ENCODE results near the gene ABHD16B.

Gene ABHD16B

GRCh38 chr20:63829603-63829944, 31.7 kb upstream of the ABHD16B start:
- H3K4me1 ChIP-seq (ENCODE audit: insufficient read depth, low read length, poor library complexity, severe bottlenecking) = peaks cover 24% of the 10 kb centered on the region
- no peaks in the 10 kb centered on the region for H3F3A ChIP-seq (ENCODE audit: low read depth)
- TF ChIP-seq EZH2phosphoT487 (IDR thresholded peaks at IDR 0.05; ENCODE audit: borderline replicate concordance) = no peak
- TF ChIP-seq, protein P1, sequence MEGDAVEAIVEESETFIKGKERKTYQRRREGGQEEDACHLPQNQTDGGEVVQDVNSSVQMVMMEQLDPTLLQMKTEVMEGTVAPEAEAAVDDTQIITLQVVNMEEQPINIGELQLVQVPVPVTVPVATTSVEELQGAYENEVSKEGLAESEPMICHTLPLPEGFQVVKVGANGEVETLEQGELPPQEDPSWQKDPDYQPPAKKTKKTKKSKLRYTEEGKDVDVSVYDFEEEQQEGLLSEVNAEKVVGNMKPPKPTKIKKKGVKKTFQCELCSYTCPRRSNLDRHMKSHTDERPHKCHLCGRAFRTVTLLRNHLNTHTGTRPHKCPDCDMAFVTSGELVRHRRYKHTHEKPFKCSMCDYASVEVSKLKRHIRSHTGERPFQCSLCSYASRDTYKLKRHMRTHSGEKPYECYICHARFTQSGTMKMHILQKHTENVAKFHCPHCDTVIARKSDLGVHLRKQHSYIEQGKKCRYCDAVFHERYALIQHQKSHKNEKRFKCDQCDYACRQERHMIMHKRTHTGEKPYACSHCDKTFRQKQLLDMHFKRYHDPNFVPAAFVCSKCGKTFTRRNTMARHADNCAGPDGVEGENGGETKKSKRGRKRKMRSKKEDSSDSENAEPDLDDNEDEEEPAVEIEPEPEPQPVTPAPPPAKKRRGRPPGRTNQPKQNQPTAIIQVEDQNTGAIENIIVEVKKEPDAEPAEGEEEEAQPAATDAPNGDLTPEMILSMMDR (conservative IDR thresholded peaks at IDR 0.05; ENCODE audit: low read length) = 0 out of 2 replicates have a peak, but pooled peaks have one; percentile 25
- H3K36me3 ChIP-seq (ENCODE audit: insufficient read depth, low read length) = no peaks in the 10 kb centered on the region
- H3K9me3 ChIP-seq (ENCODE audit: insufficient read depth, low read depth, low read length) = no peaks in the 10 kb centered on the region
- H2AFZ ChIP-seq (ENCODE audit: low read length) = no peak overlapping the region; the same call in 1 of the 2 replicates
- no peaks in the 10 kb centered on the region for H3K9me2 ChIP-seq (replicated peaks; ENCODE audit: low read depth, low read length)
- H3K9ac ChIP-seq (ENCODE audit: low read depth, low read length, poor library complexity, severe bottlenecking) = peak overlapping the region; percentile 42
- no peaks in the 10 kb centered on the region for H3K27me3 ChIP-seq (ENCODE audit: insufficient read depth, low read length, poor library complexity, severe bottlenecking)
- no peaks in the 10 kb centered on the region for H4K20me1 ChIP-seq (ENCODE audit: insufficient read depth, low read length, poor library complexity, severe bottlenecking)
- peak overlapping the region; percentile 73 for H3K4me3 ChIP-seq (ENCODE audit: low read length, poor library complexity, severe bottlenecking)
- H3K79me2 ChIP-seq (ENCODE audit: insufficient read depth, low read length) = peaks cover 5% of the 10 kb centered on the region; the same call in 1 of the 2 replicates
- peak overlapping the region; percentile 84 for H3K4me2 ChIP-seq (ENCODE audit: low read depth, low read length, poor library complexity, severe bottlenecking)

DNA sequence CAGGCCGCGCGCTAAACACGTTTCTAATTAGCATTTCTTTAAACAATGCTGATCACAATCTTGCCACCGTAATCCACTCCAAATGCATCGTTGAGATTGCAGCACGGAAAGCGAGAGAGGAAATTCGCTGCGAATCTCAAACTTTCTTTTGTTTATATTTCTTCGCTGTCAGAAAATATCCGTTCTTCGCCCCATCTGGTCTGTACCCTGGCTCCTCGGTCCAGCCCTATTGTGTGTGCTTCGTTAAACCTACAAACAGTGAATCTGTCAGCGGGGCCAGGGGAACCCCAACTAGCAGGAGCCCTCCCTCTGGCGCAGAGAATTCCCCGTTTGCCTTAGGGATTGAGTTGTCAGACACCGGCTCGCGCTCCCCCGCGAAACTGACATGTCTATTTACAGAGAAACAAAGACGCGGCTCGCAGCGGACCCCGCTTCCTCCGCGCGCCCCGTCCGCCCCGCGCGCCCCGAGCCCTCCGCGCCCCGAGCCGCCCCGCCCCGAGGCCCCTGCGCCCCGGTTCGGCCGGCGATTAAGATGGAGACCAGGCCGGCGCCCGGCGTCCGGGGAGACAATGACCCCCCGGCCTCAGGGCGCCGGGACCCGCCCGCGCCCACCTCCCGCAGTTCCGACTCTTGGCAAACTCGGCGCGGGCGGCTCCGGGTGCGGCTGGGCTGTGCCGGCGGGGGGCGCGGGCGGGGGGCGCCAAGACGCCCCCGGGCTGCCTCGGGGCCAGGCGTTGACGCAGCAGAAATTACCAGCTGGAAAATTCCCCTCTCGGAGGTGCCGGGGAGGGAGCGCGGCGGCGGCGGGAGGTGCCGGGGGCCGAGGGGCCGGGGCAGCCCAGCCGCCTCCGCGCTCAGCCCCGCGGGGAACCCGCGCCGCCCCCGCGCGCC, 31.1 kb upstream of the ABHD16B start:
- Histone ChIP-seq H4K20me1 (ENCODE audit: insufficient read depth, low read length, poor library complexity, severe bottlenecking) (no peaks in the 10 kb centered on the region), H3K36me3 (ENCODE audit: insufficient read depth, low read length) (no peaks in the 10 kb centered on the region), H3K4me2 (ENCODE audit: low read depth, low read length, poor library complexity, severe bottlenecking) (peak overlapping the region; percentile 84), H3K27me3 (ENCODE audit: insufficient read depth, low read length, poor library complexity, severe bottlenecking) (no peaks in the 10 kb centered on the region), H3K9ac (ENCODE audit: low read depth, low read length, poor library complexity, severe bottlenecking) (peak overlapping the region; percentile 42), H3K9me3 (ENCODE audit: insufficient read depth, low read depth, low read length) (no peaks in the 10 kb centered on the region), H3K9me2 (replicated peaks; ENCODE audit: low read depth, low read length) (no peaks in the 10 kb centered on the region), H3F3A (ENCODE audit: low read depth) (no peaks in the 10 kb centered on the region), H3K4me3 (ENCODE audit: low read length, poor library complexity, severe bottlenecking) (peak overlapping the region; percentile 73), H3K79me2 (ENCODE audit: insufficient read depth, low read length) (peaks cover 5% of the 10 kb centered on the region; the same call in 1 of the 2 replicates), H2AFZ (ENCODE audit: low read length) (peak overlapping the region; percentile 54), H3K4me1 (ENCODE audit: insufficient read depth, low read length, poor library complexity, severe bottlenecking) (peaks cover 30% of the 10 kb centered on the region)
- TF ChIP-seq, protein P1 (conservative IDR thresholded peaks at IDR 0.05; ENCODE audit: low read length) = no peak
- no peak for TF ChIP-seq EZH2phosphoT487 (IDR thresholded peaks at IDR 0.05; ENCODE audit: borderline replicate concordance)

DNA sequence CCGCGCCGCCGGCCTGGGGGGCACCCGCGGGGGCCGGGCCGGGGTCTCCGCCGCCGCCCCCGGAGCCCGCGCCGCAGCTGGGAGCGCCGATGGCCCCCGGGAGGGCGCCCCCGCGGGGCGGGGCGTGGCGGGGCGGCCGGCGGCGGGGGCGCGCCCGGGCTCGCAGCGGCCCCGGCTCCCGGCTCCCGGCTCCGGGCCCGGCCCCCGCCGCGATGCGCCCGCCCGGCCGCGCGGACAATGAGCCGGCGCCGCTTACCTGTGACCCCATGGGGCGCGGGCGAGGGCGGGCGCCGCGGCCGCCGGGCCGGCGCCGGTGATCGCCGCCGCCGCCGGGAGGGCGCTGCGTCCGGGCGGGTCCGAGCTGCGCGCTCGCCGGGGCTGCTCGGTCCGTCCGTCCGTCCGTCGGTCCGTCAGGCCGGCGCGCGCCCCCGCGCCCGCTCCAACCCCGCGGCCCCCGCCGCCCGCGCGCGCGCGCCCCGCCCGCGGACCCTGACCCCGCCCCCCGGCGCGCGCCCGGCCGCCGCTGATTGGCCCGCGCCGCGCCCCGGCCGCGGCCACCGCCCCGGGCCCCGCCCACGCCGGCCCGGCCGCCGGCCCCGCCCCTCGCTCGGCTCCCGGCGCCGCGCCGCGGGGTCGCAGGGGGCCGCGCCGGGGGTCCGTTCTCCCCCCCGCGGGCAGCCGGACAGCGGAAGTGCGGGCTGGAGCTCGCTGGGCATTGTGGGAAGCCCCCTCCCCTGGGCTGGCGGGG, 30.3 kb upstream of the ABHD16B start, which contains the start of gene ZBTB46:
Gene ZBTB46, minus strand, starts transcription at position 424 of the 748 bp plus-strand sequence. CDS start 40,507 bp downstream, outside the sequence.
- no peaks in the 10 kb centered on the region for H4K20me1 ChIP-seq (ENCODE audit: insufficient read depth, low read length, poor library complexity, severe bottlenecking)
- H3K9me3 ChIP-seq (ENCODE audit: insufficient read depth, low read depth, low read length) = no peaks in the 10 kb centered on the region
- H3K4me3 ChIP-seq (ENCODE audit: low read length, poor library complexity, severe bottlenecking) = peak within 1 kb of the TSS; percentile 73
- H3K9me2 ChIP-seq (replicated peaks; ENCODE audit: low read depth, low read length) = no peaks in the 10 kb centered on the region
- TF ChIP-seq, protein P1 (conservative IDR thresholded peaks at IDR 0.05; ENCODE audit: low read length) = no peak
- no peak for TF ChIP-seq EZH2phosphoT487 (IDR thresholded peaks at IDR 0.05; ENCODE audit: borderline replicate concordance)
- H2AFZ ChIP-seq (ENCODE audit: low read length) = peak within 1 kb of the TSS; percentile 54
- H3K27me3 ChIP-seq (ENCODE audit: insufficient read depth, low read length, poor library complexity, severe bottlenecking) = no peaks in the 10 kb centered on the region
- no peaks in the 10 kb centered on the region for H3F3A ChIP-seq (ENCODE audit: low read depth)
- H3K9ac ChIP-seq (ENCODE audit: low read depth, low read length, poor library complexity, severe bottlenecking) = peak within 1 kb of the TSS; percentile 42
- no peaks in the 10 kb centered on the region for H3K36me3 ChIP-seq (ENCODE audit: insufficient read depth, low read length)
- peaks cover 5% of the 10 kb centered on the region; the same call in 1 of the 2 replicates for H3K79me2 ChIP-seq (ENCODE audit: insufficient read depth, low read length)
- H3K4me2 ChIP-seq (ENCODE audit: low read depth, low read length, poor library complexity, severe bottlenecking) = peak within 1 kb of the TSS; percentile 84
- peaks cover 35% of the 10 kb centered on the region for H3K4me1 ChIP-seq (ENCODE audit: insufficient read depth, low read length, poor library complexity, severe bottlenecking)
